K562 (cell line): Measurements from ENCODE around the gene TPPP. TPM values are rescaled to one million over a fixed set of nuclear protein-coding genes. Genes with fewer than 3 reads are reported as not detected.

Experiments used
- ARID1B ChIP-seq: fragments of 450-650 bp; IDR thresholded peaks from 2 replicates; pipeline ENCODE4 v1.6.1; 2016; ENCODE audit warnings: antibody characterized with exemption, mild to moderate bottlenecking, inconsistent platforms
- CBX2 ChIP-seq: fragments of 200-600 bp; sonication (generic); IDR thresholded peaks from one replicate; pipeline ENCODE4 v1.6.1; 2012; ENCODE audit warnings: mild to moderate bottlenecking, low read length, inconsistent platforms; ENCODE audit not compliant: insufficient read depth, poor library complexity, severe bottlenecking
- CBX8 ChIP-seq: fragments of 200-600 bp; sonication (generic); IDR thresholded peaks from 2 replicates; pipeline ENCODE4 v1.6.1; 2012; ENCODE audit warnings: borderline replicate concordance, mixed run types, low read depth, mild to moderate bottlenecking, moderate library complexity, mixed read lengths, low read length, control low read depth, inconsistent platforms; ENCODE audit not compliant: poor library complexity, severe bottlenecking; ENCODE audit errors: extremely low read depth
- CEBPG ChIP-seq, 3 experiments: fragments of 200-800 bp in 1 of 3; sonication (Bioruptor generic) in 1 of 3; sonication (generic) in 1 of 3; formaldehyde crosslinking in 1 of 3; IDR thresholded peaks in 2 of 3; conservative IDR thresholded peaks in 1 of 3; 2 replicates each; pipeline versions ENCODE4 v1.6.1 to v1.8.0; 2016 to 2022; ENCODE audit warnings: missing compliant biosample characterization in 2 of 3, missing genetic modification characterization in 2 of 3, mild to moderate bottlenecking in 1 of 3, missing genetic modification reagents in 1 of 3
- EP400 ChIP-seq: fragments of 450-650 bp; IDR thresholded peaks from 2 replicates; pipeline ENCODE4 v1.6.1; 2017; ENCODE audit warnings: antibody characterized with exemption, mild to moderate bottlenecking, moderate library complexity
- FOS ChIP-seq: IDR thresholded peaks from 3 replicates; pipeline ENCODE4 v1.6.1; 2011; ENCODE audit not compliant: insufficient read length; ENCODE audit errors: extremely low read depth
- HOXB6 ChIP-seq: fragments of 250-450 bp; sonication (Bioruptor Pico); IDR thresholded peaks from 2 replicates; pipeline ENCODE4 v1.5.1; 2022; ENCODE audit warnings: mild to moderate bottlenecking, borderline replicate concordance
- MAX ChIP-seq: sonication (generic); formaldehyde crosslinking; IDR thresholded peaks from 2 replicates; pipeline ENCODE4 v1.9.0; 2022; ENCODE audit warnings: mild to moderate bottlenecking, missing genetic modification reagents
- MEF2D ChIP-seq: conservative IDR thresholded peaks from 2 replicates; pipeline ENCODE4 v1.6.1; 2016; ENCODE audit warnings: low read depth, missing genetic modification characterization, missing compliant biosample characterization
- PTBP1 ChIP-seq: fragments of 200-400 bp; formaldehyde crosslinking; IDR thresholded peaks from 2 replicates; pipeline ENCODE4 v1.6.1; 2017; ENCODE audit warnings: low read depth, low read length
- SMAD1 ChIP-seq: fragments of 150-350 bp; IDR thresholded peaks from 2 replicates; pipeline ENCODE4 v1.6.1; 2014; ENCODE audit warnings: low read length, low read depth; ENCODE audit not compliant: partially characterized antibody
- SP1 ChIP-seq: sonication (generic); formaldehyde crosslinking; IDR thresholded peaks from 2 replicates; pipeline ENCODE4 v1.8.1; 2022; ENCODE audit warnings: mild to moderate bottlenecking, missing genetic modification reagents
- TAF7 ChIP-seq: fragments of 450-650 bp; IDR thresholded peaks from 2 replicates; pipeline ENCODE4 v1.6.1; 2016; ENCODE audit warnings: missing genetic modification characterization, missing compliant biosample characterization
- THAP7 ChIP-seq: fragments of 250-450 bp; sonication (Bioruptor Pico); IDR thresholded peaks from 2 replicates; pipeline ENCODE4 v1.5.0; 2021
- YBX1 ChIP-seq: fragments of 450-650 bp; IDR thresholded peaks from 2 replicates; pipeline ENCODE4 v1.7.1; 2016; ENCODE audit warnings: mild to moderate bottlenecking
- ZNF780A ChIP-seq: fragments of 250-450 bp; sonication (Bioruptor Pico); IDR thresholded peaks from 2 replicates; pipeline ENCODE4 v1.5.0; 2021; ENCODE audit warnings: mild to moderate bottlenecking
- polyA plus RNA-seq, 8 experiments: library from polyadenylated mRNA; depleted of rRNA in 4 of 8; stranded (reverse) in 5 of 8; unstranded in 3 of 8; fragments of >200 nt; fragmentation: Nextera tagmentation in 2 of 8; fragmentation: Illumina TruSeq in 1 of 8; extraction: Ambion mirVana in 2 of 8; extraction: Trizol in 1 of 8; gene quantifications; 2 replicates each; pipeline versions ENCODE4 v1.2.1 to v1.2.3, GENCODE V29; 2011 to 2014; ENCODE audit warnings: inconsistent platforms in 1 of 8, missing spikeins in 1 of 8
- total RNA-seq, 7 experiments: library from RNA; depleted of rRNA in 6 of 7; stranded (reverse); fragments of >200 nt in 6 of 7; fragmentation: Illumina TruSeq in 2 of 7; extraction: Trizol in 2 of 7; gene quantifications; 2 replicates each; pipeline versions ENCODE4 v1.2.1 to v1.2.3, GENCODE V29; 2011 to 2021; ENCODE audit warnings: low replicate concordance in 1 of 7
- TF ChIP-seq, protein P1 (sequence below): fragments of 250-450 bp; sonication (Bioruptor Pico); IDR thresholded peaks from 2 replicates; pipeline ENCODE4 v1.5.0; 2021; ENCODE audit warnings: mild to moderate bottlenecking, borderline replicate concordance
- TF ChIP-seq, protein P2 (sequence below): fragments of 250-450 bp; sonication (Bioruptor Pico); IDR thresholded peaks from 2 replicates; pipeline ENCODE4 v1.9.0; 2021; ENCODE audit warnings: mild to moderate bottlenecking
- TF ChIP-seq, protein P3 (sequence below), 2 experiments: fragments of 200-800 bp in 1 of 2; sonication (Bioruptor generic) in 1 of 2; sonication (generic) in 1 of 2; formaldehyde crosslinking in 1 of 2; IDR thresholded peaks in 1 of 2; conservative IDR thresholded peaks in 1 of 2; 2 replicates each; pipeline versions ENCODE4 v1.5.0 to v1.6.1; 2016 to 2020; ENCODE audit warnings: missing compliant biosample characterization in 1 of 2, missing genetic modification characterization in 1 of 2, missing genetic modification reagents in 1 of 2
- TF ChIP-seq, protein P4 (sequence below): sonication (generic); formaldehyde crosslinking; IDR thresholded peaks from 2 replicates; pipeline ENCODE4 v1.8.0; 2022; ENCODE audit warnings: missing genetic modification reagents, mild to moderate bottlenecking, borderline replicate concordance

TPPP gene
- total and polyA plus RNA-seq, 9 of the 15 experiments (the other 6 are each of a cell fraction or from before 2014, with no cell fraction given): 0.01 to 0.07 (median 0.03) TPM; not detected in 6

GRCh38 chr5:671459-672328, 21.5 kb downstream of the TPPP start (continued):
- TF ChIP-seq CBX2 (no peak), THAP7 (CRISPR knock-in tag) (no peak), FOS (no peak), CEBPG (CRISPR knock-in tag; IDR thresholded peaks at IDR 0.05) (0 out of 2 replicates have a peak, but pooled peaks have one; percentile 15), CEBPG (tag; conservative IDR thresholded peaks at IDR 0.05 in 1 of 2, IDR thresholded peaks at IDR 0.05 in 1 of 2) (no peak), SMAD1 (no peak), PTBP1 (0 out of 2 replicates have a peak, but pooled peaks have one; percentile 11), YBX1 (no peak), TAF7 (no peak), MAX (CRISPR knock-in tag) (no peak), MEF2D (no peak), ARID1B (no peak), EP400 (no peak), CBX8 (no peak), ZNF780A (CRISPR knock-in tag) (no peak), SP1 (peak; percentile 83), HOXB6 (CRISPR knock-in tag) (no peak)
- TF ChIP-seq, protein P1, sequence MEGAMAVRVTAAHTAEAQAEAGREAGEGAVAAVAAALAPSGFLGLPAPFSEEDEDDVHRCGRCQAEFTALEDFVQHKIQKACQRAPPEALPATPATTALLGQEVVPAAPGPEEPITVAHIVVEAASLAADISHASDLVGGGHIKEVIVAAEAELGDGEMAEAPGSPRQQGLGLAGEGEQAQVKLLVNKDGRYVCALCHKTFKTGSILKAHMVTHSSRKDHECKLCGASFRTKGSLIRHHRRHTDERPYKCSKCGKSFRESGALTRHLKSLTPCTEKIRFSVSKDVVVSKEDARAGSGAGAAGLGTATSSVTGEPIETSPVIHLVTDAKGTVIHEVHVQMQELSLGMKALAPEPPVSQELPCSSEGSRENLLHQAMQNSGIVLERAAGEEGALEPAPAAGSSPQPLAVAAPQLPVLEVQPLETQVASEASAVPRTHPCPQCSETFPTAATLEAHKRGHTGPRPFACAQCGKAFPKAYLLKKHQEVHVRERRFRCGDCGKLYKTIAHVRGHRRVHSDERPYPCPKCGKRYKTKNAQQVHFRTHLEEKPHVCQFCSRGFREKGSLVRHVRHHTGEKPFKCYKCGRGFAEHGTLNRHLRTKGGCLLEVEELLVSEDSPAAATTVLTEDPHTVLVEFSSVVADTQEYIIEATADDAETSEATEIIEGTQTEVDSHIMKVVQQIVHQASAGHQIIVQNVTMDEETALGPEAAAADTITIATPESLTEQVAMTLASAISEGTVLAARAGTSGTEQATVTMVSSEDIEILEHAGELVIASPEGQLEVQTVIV (CRISPR knock-in tag): no peak
- TF ChIP-seq, protein P2, sequence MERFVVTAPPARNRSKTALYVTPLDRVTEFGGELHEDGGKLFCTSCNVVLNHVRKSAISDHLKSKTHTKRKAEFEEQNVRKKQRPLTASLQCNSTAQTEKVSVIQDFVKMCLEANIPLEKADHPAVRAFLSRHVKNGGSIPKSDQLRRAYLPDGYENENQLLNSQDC (CRISPR knock-in tag): no peak
- TF ChIP-seq, protein P3, sequence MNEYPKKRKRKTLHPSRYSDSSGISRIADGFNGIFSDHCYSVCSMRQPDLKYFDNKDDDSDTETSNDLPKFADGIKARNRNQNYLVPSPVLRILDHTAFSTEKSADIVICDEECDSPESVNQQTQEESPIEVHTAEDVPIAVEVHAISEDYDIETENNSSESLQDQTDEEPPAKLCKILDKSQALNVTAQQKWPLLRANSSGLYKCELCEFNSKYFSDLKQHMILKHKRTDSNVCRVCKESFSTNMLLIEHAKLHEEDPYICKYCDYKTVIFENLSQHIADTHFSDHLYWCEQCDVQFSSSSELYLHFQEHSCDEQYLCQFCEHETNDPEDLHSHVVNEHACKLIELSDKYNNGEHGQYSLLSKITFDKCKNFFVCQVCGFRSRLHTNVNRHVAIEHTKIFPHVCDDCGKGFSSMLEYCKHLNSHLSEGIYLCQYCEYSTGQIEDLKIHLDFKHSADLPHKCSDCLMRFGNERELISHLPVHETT (CRISPR knock-in tag; conservative IDR thresholded peaks at IDR 0.05 in 1 of 2, IDR thresholded peaks at IDR 0.05 in 1 of 2): no peak
- TF ChIP-seq, protein P4, sequence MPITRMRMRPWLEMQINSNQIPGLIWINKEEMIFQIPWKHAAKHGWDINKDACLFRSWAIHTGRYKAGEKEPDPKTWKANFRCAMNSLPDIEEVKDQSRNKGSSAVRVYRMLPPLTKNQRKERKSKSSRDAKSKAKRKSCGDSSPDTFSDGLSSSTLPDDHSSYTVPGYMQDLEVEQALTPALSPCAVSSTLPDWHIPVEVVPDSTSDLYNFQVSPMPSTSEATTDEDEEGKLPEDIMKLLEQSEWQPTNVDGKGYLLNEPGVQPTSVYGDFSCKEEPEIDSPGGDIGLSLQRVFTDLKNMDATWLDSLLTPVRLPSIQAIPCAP (CRISPR knock-in tag): no peak
